ENCODE measurements around the gene GRIK4.

DNA sequence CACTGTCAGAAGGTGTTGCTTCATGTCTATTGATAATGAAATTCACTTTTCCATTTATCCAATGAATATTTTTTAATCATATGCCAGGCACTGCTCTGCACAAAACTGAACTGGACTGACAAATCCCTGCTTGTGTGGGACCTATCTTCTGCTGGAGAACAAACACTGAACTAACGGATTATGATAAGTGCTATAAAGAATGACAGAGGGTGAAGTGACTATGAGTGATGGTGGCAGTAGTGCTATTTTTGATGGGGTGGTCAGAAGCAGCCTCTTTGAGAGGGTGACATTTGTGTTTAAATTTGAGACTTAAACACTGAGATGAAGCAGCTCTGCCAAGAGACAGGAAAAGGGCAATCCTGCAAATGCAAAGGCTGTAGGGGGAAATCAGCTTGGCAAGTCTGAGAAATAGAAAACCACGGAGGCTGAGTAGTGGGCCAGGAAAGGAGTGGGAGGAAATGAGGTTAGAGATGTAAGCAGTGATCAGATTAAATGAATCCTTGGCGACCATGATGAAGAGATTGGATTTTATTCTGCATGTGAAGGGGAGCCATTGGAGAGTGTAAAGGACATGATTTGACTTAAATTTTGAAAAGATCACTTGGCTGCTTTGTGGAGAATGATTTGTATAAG is 518.4 kb downstream of the GRIK4 start:
- TF ChIP-seq YY1 (IDR thresholded peaks at IDR 0.05; ENCODE audit: insufficient read depth, insufficient read length) (no peak), ZNF274 (IDR thresholded peaks at IDR 0.05; ENCODE audit: low read depth, low read length) (no peak)

All from NT2/D1 (cell line).